Measurements from ENCODE around the gene EP400. TPM values are rescaled to one million over a fixed set of nuclear protein-coding genes. Genes with fewer than 3 reads are reported as not detected.

Gene EP400
- total and polyA plus RNA-seq, 2 experiments from 2014 or later, result 10.3 to 12.3 TPM

DNA sequence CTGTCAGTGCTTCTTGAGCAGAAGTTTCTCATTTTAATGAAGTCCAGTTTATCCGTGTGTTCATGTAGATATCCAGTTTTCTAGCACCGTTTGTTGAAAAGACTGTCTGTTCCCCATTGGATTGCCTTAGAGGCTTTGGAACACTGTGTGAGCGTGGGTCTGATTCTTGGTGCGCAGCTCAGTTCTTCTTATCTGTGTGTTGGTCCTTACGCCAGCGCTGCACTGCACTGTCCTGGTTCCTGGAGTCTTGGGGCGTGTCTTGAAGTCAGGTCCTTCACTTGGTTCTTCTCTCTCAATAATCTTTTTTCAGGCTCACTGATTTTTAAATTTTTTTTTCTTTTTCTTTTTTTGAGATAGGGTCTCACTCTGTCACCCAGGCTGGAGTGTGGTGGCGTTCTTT is 25.5 kb downstream of the EP400 start:
- Histone ChIP-seq H3K36me3 (replicated peaks; ENCODE audit: insufficient read depth, low read depth) (no peaks in the 10 kb centered on the region), H3K79me2 (peaks cover 74% of the 10 kb centered on the region), H3K4me3 (no peak overlapping the region), H3K4me2 (no peak overlapping the region), H3K9me3 (ENCODE audit: low read depth) (no peaks in the 10 kb centered on the region), H3K9me2 (replicated peaks; ENCODE audit: insufficient read depth) (no peaks in the 10 kb centered on the region), H3K4me1 (ENCODE audit: insufficient read depth) (no peaks in the 10 kb centered on the region), H2AFZ (no peak overlapping the region), H3K27ac (no peak overlapping the region), H4K20me1 (ENCODE audit: insufficient read depth, poor library complexity, severe bottlenecking) (peaks cover 14% of the 10 kb centered on the region), H3K27me3 (no peaks in the 10 kb centered on the region)
- TF ChIP-seq EZH2phosphoT487 (IDR thresholded peaks at IDR 0.05; ENCODE audit: low read depth, severe bottlenecking, unreplicated experiment), result no peak
- no peak for TF ChIP-seq EZH2 (IDR thresholded peaks at IDR 0.05; ENCODE audit: borderline replicate concordance)
- no peak for TF ChIP-seq CTCF (IDR thresholded peaks at IDR 0.05; ENCODE audit: poor library complexity)
- 98% methylated on average over 8 of the region's 8 CpGs for WGBS (ENCODE audit: low lambda C conversion rate, missing lambda C conversion rate)
- DNase-seq (ENCODE audit: low spot score), result no peak

DNA sequence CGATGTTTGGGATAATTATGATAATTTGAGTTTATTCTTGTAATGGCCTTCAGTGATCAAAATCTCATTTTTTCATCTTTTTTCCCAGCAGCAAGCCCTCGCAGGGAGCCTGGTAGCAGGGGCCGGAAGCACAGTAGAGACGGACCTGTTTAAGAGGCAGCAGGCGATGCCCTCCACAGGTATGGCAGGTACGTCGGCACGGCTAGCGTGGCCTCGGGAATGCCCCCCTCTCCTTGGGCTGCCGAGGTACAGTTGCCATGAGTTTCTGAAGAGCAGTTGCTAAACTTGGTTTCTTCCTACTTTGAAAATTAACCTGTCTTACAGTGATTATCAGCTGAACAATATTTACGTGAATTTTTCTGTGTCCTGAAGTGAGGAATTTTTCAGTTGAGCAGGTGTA is 29.9 kb downstream of the EP400 start:
- Histone ChIP-seq H3K9me3 (ENCODE audit: low read depth) (no peaks in the 10 kb centered on the region), H3K4me1 (ENCODE audit: insufficient read depth) (no peaks in the 10 kb centered on the region), H3K36me3 (replicated peaks; ENCODE audit: insufficient read depth, low read depth) (no peaks in the 10 kb centered on the region), H3K4me3 (no peak overlapping the region), H3K9me2 (replicated peaks; ENCODE audit: insufficient read depth) (no peaks in the 10 kb centered on the region), H3K27ac (no peak overlapping the region), H3K27me3 (no peaks in the 10 kb centered on the region), H3K4me2 (no peak overlapping the region), H4K20me1 (ENCODE audit: insufficient read depth, poor library complexity, severe bottlenecking) (peaks cover 7% of the 10 kb centered on the region), H3K79me2 (peaks cover 34% of the 10 kb centered on the region), H2AFZ (no peak overlapping the region)
- TF ChIP-seq EZH2 (IDR thresholded peaks at IDR 0.05; ENCODE audit: borderline replicate concordance), result no peak
- no peak for TF ChIP-seq EZH2phosphoT487 (IDR thresholded peaks at IDR 0.05; ENCODE audit: low read depth, severe bottlenecking, unreplicated experiment)
- no peak for TF ChIP-seq CTCF (IDR thresholded peaks at IDR 0.05; ENCODE audit: poor library complexity)
- 96% methylated on average over 12 of the region's 12 CpGs for WGBS (ENCODE audit: low lambda C conversion rate, missing lambda C conversion rate)
- DNase-seq (ENCODE audit: low spot score), result no peak

DNA sequence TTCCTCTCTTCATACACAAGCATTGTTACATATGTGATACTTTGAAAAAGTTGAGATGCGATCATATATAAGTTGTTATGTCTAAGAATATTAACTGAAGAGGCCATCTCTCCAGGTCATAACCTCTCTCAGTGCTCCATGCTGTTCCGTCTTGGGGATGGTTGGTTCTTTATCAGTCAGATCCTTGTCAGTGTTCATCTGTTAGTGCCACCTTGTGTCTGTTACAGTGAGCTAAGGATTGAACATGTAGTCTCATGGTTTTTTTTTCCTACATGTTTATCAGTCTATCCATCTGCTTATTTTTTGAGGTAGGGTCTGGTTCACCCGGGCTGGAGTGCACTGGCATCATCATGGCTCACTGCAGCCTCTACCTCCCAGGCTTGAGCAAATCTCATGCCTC is 30.5 kb downstream of the EP400 start:
- no peak for TF ChIP-seq EZH2phosphoT487 (IDR thresholded peaks at IDR 0.05; ENCODE audit: low read depth, severe bottlenecking, unreplicated experiment)
- Histone ChIP-seq H3K9me2 (replicated peaks; ENCODE audit: insufficient read depth) (no peaks in the 10 kb centered on the region), H3K9me3 (ENCODE audit: low read depth) (no peaks in the 10 kb centered on the region), H3K4me3 (no peak overlapping the region), H3K36me3 (replicated peaks; ENCODE audit: insufficient read depth, low read depth) (no peaks in the 10 kb centered on the region), H3K4me1 (ENCODE audit: insufficient read depth) (no peaks in the 10 kb centered on the region), H3K79me2 (peaks cover 29% of the 10 kb centered on the region), H2AFZ (no peak overlapping the region), H4K20me1 (ENCODE audit: insufficient read depth, poor library complexity, severe bottlenecking) (peaks cover 7% of the 10 kb centered on the region), H3K27ac (no peak overlapping the region), H3K27me3 (no peaks in the 10 kb centered on the region), H3K4me2 (no peak overlapping the region)
- 85% methylated on average over 3 of the region's 3 CpGs for WGBS (ENCODE audit: low lambda C conversion rate, missing lambda C conversion rate)
- DNase-seq (ENCODE audit: low spot score), result no peak

GRCh38 chr12:131981388-131981787 is 31.6 kb downstream of the EP400 start:
- no peaks in the 10 kb centered on the region for H3K27me3 ChIP-seq
- WGBS (ENCODE audit: low lambda C conversion rate, missing lambda C conversion rate), result 98% methylated on average over 10 of the region's 10 CpGs
- H3K4me2 ChIP-seq, result no peak overlapping the region
- TF ChIP-seq EZH2 (IDR thresholded peaks at IDR 0.05; ENCODE audit: borderline replicate concordance) (no peak), EZH2phosphoT487 (IDR thresholded peaks at IDR 0.05; ENCODE audit: low read depth, severe bottlenecking, unreplicated experiment) (no peak), CTCF (IDR thresholded peaks at IDR 0.05; ENCODE audit: poor library complexity) (no peak)
- no peak overlapping the region for H3K4me3 ChIP-seq
- H3K9me2 ChIP-seq (replicated peaks; ENCODE audit: insufficient read depth), result no peaks in the 10 kb centered on the region
- H3K27ac ChIP-seq, result no peak overlapping the region
- no peaks in the 10 kb centered on the region for H3K36me3 ChIP-seq (replicated peaks; ENCODE audit: insufficient read depth, low read depth)
- no peak overlapping the region for H2AFZ ChIP-seq
- peaks cover 7% of the 10 kb centered on the region for H4K20me1 ChIP-seq (ENCODE audit: insufficient read depth, poor library complexity, severe bottlenecking)
- no peaks in the 10 kb centered on the region for H3K4me1 ChIP-seq (ENCODE audit: insufficient read depth)
- H3K9me3 ChIP-seq (ENCODE audit: low read depth), result no peaks in the 10 kb centered on the region
- peaks cover 19% of the 10 kb centered on the region for H3K79me2 ChIP-seq
- no peak for DNase-seq (ENCODE audit: low spot score)
